Bronchial epithelial cell (primary cell): ENCODE data around the gene MTMR12. TPM values are rescaled to one million over a fixed set of nuclear protein-coding genes. Genes with fewer than 3 reads are reported as not detected.
A peak's percentile ranks its signal among the peaks of the same experiment; 100 is the strongest.
"Not testable (repeated sequence)": the region's sequence is repeated elsewhere in the genome, so short reads cannot be mapped to it uniquely, and the experiment has no call there.

Source experiments
- DNase-seq: peaks from one replicate; pipeline ENCODE4 v3.0.0-alpha.2; 2010; ENCODE audit warnings: low read depth
- FAIRE-seq: peaks from 2 replicates; lab custom pipeline; 2011; peaks lifted over from hg19 to GRCh38; lab: Jason Lieb, UNC
- H3K27me3 ChIP-seq: 2 replicates; pipeline ENCODE4 v1.5.1; 2011; ENCODE audit warnings: low read length; ENCODE audit not compliant: control insufficient read depth, insufficient read depth
- H3K36me3 ChIP-seq: 2 replicates; pipeline ENCODE4 v1.5.1; 2011; ENCODE audit warnings: low read length; ENCODE audit not compliant: control insufficient read depth, insufficient read depth
- H3K4me3 ChIP-seq: 2 replicates; pipeline ENCODE4 v1.5.1; 2011; ENCODE audit warnings: mild to moderate bottlenecking, low read depth, low read length, control low read depth
- CTCF ChIP-seq: IDR thresholded peaks from 2 replicates; pipeline ENCODE4 v1.5.1; 2011; ENCODE audit warnings: mild to moderate bottlenecking, moderate library complexity, low read length, control low read depth, inconsistent platforms; ENCODE audit not compliant: insufficient read depth, severe bottlenecking
- total RNA-seq: library from RNA; depleted of rRNA; stranded (reverse); fragments of >200 nt; gene quantifications from 2 replicates; pipeline ENCODE4 v1.2.1, GENCODE V29; 2014

Gene MTMR12
- total RNA-seq, 1 donor from 2014 or later = 15.8 TPM

- H3K27me3 ChIP-seq = no peaks in the 10 kb centered on the region
- no peak for TF ChIP-seq CTCF
- H3K4me3 ChIP-seq = no peak overlapping the region
- peaks cover 1% of the 10 kb centered on the region for H3K36me3 ChIP-seq
- no peak for FAIRE-seq
- no peak for DNase-seq
Measured at GRCh38 chr5:32290922-32291321, 21.8 kb downstream of the MTMR12 start.

DNA sequence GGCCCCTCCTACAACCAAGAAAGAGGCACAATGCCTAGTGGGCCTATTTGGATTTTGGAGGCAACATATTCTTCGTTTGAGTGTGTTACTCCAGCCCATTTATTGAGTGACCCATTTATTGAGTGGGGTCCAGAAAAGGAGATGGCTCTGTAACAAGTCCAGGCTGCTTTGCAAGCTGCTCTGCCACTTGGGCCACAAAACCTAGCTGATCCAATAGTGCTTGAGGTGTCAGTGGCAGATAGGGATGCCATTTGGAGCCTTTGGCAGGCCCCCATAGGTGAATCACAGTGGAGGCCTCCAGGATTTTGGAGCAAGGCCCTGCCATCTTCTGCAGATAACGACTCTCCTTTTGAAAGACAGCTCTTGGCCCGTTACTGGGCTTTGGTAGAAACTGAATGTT is 22.2 kb downstream of the MTMR12 start:
- not testable (repeated sequence) for H3K27me3 ChIP-seq, DNase-seq, H3K4me3 ChIP-seq, FAIRE-seq, H3K36me3 ChIP-seq

GRCh38 chr5:32289986-32290385 is 22.8 kb downstream of the MTMR12 start:
- H3K4me3 ChIP-seq, FAIRE-seq, H3K27me3 ChIP-seq, H3K36me3 ChIP-seq, DNase-seq: not testable (repeated sequence)

- DNase-seq, H3K27me3 ChIP-seq, H3K36me3 ChIP-seq, FAIRE-seq, H3K4me3 ChIP-seq: not testable (repeated sequence)
Measured at GRCh38 chr5:32288135-32288534, 24.6 kb downstream of the MTMR12 start.

DNA sequence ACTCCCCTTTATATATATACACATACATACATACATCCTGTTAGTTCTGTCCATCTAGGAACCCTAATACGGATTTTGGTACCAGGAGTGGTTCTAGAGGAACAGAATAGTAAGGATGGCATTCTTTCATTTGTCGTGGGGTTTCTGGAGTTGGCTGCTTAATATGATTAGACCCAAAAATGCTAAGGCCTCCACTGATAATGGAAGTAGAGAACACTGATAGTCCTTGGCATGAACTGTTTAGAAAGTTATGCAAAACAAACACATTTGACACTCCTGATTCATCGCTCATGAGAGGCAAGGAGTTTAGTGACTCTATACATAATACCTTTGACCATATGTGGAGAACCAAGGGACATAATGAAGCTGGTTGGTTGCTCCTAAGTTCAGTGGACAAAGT is 25.2 kb downstream of the MTMR12 start:
- DNase-seq, H3K36me3 ChIP-seq, FAIRE-seq, H3K27me3 ChIP-seq, H3K4me3 ChIP-seq: not testable (repeated sequence)

DNA sequence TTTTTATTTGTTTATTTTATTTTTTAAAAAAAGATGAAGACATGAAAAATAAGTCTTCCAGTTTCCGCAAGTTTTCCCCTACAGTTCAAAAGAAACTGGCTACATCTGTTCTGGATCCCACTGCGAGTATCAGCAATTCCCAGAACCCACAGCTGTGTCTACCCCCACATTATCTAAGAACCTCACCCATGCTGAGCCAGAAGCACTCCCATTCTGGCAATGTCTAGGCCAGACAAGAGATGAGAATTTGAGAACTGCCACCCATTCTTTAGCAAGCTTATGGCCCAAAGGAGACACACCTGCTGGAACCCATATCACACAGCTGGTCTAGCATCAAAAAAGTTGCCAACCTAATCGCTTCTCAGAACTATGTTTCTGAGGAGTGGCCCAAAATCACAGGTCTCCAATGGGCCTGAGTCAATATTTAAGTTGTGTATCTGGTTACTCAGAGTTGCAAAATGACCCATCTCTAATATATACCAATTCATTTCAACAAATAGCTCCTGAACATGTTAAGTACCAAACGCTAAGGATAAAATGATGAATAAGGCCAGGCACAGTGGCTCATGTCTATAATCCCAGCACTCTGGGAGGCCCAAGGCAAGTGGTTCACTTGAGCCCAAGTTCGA is 27.1 kb downstream of the MTMR12 start:
- H3K4me3 ChIP-seq = no peak overlapping the region
- no peak for FAIRE-seq
- no peaks in the 10 kb centered on the region for H3K36me3 ChIP-seq
- no peak for TF ChIP-seq CTCF
- no peaks in the 10 kb centered on the region for H3K27me3 ChIP-seq
- DNase-seq = peak; percentile 13

DNA sequence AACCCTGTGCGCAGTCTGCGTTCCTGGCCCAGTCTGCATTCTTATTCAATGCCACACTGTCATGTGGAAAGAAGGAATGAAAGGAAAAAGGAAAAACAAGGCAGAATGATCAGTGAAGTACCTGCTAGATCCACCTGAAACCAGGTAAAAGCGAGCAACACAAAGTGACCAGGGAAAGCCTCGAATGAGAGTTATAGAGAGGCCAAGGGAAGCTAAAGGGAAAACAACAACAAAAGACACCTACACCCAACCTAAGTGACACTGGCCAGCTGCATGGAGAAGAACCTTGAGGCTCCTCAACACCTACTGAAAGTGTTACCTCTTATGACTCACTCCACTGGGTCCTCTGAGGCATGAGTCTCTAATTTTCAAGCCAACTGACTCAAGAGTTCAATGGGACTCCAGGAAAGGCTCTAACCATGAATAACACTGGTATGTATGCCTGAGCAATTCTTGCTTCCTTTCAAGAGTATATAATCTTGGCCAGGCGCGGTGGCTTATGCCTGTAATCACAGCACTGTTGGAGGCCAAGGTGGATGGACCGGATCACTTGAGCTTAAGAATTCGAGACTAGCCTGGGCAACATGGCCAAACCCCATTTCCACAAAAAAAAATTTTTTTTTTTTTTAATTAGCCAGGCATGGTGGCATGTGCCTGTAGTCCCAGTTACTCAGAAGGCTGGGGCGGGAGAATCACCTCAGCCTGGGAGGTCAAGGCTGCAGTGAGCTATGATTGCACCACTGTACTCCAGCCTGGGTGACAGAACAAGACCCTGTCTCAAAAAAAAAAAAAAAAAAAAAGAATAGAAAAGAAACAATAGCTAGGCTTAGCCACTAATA is 29.0 kb downstream of the MTMR12 start:
- H3K27me3 ChIP-seq = no peaks in the 10 kb centered on the region
- no peak overlapping the region for H3K4me3 ChIP-seq
- no peak for TF ChIP-seq CTCF
- DNase-seq (peak; percentile 93), FAIRE-seq (no peak)
- H3K36me3 ChIP-seq = no peaks in the 10 kb centered on the region
